HG03280 (cell line): ENCODE data around the gene NOL7.
A peak's percentile ranks its signal among the peaks of the same experiment; 100 is the strongest.

Source experiments
- ATAC-seq: cut with Tn5 transposase; IDR thresholded peaks from one replicate; pipeline ENCODE4 v1.9.1; 2021; ENCODE audit warnings: mild to moderate bottlenecking, moderate library complexity; ENCODE audit not compliant: unreplicated experiment

Gene NOL7

GRCh38 chr6:13614926-13615791 is at the start of gene NOL7:
NOL7 (plus strand) TSS chr6:13615335; CDS start chr6:13615359, 24 bp downstream.
- ATAC-seq: peak; percentile 91

- no peak for ATAC-seq
Observed at GRCh38 chr6:13565921-13566320, 49.2 kb upstream of the NOL7 start.

GRCh38 chr6:13566500-13566899 is 48.6 kb upstream of the NOL7 start:
- ATAC-seq: no peak

- ATAC-seq: no peak
Observed at GRCh38 chr6:13568970-13569369, 46.2 kb upstream of the NOL7 start.

GRCh38 chr6:13572240-13572639 is 42.9 kb upstream of the NOL7 start:
- ATAC-seq: no peak

- ATAC-seq: no peak
Observed at GRCh38 chr6:13572951-13573654, 42.0 kb upstream of the NOL7 start.

- ATAC-seq: no peak
Observed at GRCh38 chr6:13573669-13574110, 41.4 kb upstream of the NOL7 start.

- peak; percentile 80 for ATAC-seq
Observed at GRCh38 chr6:13574149-13574570, 41.0 kb upstream of the NOL7 start.

- ATAC-seq: peak; percentile 67
Observed at GRCh38 chr6:13574571-13575376, 40.4 kb upstream of the NOL7 start, which contains the start of gene SIRT5. SIRT5 (plus strand) TSS chr6:13574601; CDS start chr6:13584111, 9,510 bp downstream.

GRCh38 chr6:13575377-13575775 is 39.8 kb upstream of the NOL7 start:
- no peak for ATAC-seq

- no peak for ATAC-seq
Observed at GRCh38 chr6:13576017-13576416, 39.1 kb upstream of the NOL7 start.

- no peak for ATAC-seq
Observed at GRCh38 chr6:13577926-13578325, 37.2 kb upstream of the NOL7 start.

- ATAC-seq: no peak
Observed at GRCh38 chr6:13579911-13580310, 35.2 kb upstream of the NOL7 start.

- ATAC-seq: no peak
Observed at GRCh38 chr6:13581700-13582229, 33.4 kb upstream of the NOL7 start.

GRCh38 chr6:13586603-13587542 is 28.3 kb upstream of the NOL7 start:
- no peak for ATAC-seq

- ATAC-seq: no peak
Observed at GRCh38 chr6:13589801-13590200, 25.3 kb upstream of the NOL7 start.

GRCh38 chr6:13590574-13591153 is 24.5 kb upstream of the NOL7 start:
- ATAC-seq: no peak

GRCh38 chr6:13591205-13591921 is 23.8 kb upstream of the NOL7 start:
- ATAC-seq: no peak

GRCh38 chr6:13593103-13593502 is 22.0 kb upstream of the NOL7 start:
- no peak for ATAC-seq
